H9 (cell line): ENCODE measurements around the gene HOXA4. TPM values are rescaled to one million over a fixed set of nuclear protein-coding genes. Genes with fewer than 3 reads are reported as not detected.

Source experiments
- DNase-seq: peaks from one replicate; pipeline ENCODE4 v3.0.0-alpha.2; 2017
- H2AFZ ChIP-seq: one replicate; pipeline ENCODE4 v1.6.1; 2013; ENCODE audit warnings: mild to moderate bottlenecking, low read length, control low read depth, moderate library complexity
- H2AK5ac ChIP-seq: 2 replicates; pipeline ENCODE4 v1.6.1; 2013; ENCODE audit warnings: low read length, control low read depth, mixed read lengths; ENCODE audit not compliant: insufficient read length
- H2BK120ac ChIP-seq: one replicate; pipeline ENCODE4 v1.6.1; 2013; ENCODE audit warnings: low read depth, mild to moderate bottlenecking, low read length, control low read depth, inconsistent platforms; ENCODE audit not compliant: poor library complexity, severe bottlenecking
- H2BK12ac ChIP-seq: 2 replicates; pipeline ENCODE4 v1.6.1; 2013; ENCODE audit warnings: low read length, control low read depth, mixed read lengths, low read depth; ENCODE audit not compliant: insufficient read length
- H2BK15ac ChIP-seq: 2 replicates; pipeline ENCODE4 v1.6.1; 2013; ENCODE audit warnings: low read depth, low read length, control low read depth
- H2BK20ac ChIP-seq: one replicate; pipeline ENCODE4 v1.6.1; 2013; ENCODE audit warnings: low read depth, mild to moderate bottlenecking, low read length, control low read depth, inconsistent platforms; ENCODE audit not compliant: poor library complexity, severe bottlenecking
- H2BK5ac ChIP-seq: 2 replicates; pipeline ENCODE4 v1.6.1; 2013; ENCODE audit warnings: low read length, control low read depth, mixed read lengths; ENCODE audit not compliant: insufficient read length
- H3K14ac ChIP-seq: 2 replicates; pipeline ENCODE4 v1.6.1; 2013; ENCODE audit warnings: low read length, control low read depth; ENCODE audit not compliant: insufficient read depth
- H3K18ac ChIP-seq: 2 replicates; pipeline ENCODE4 v1.6.1; 2013; ENCODE audit warnings: low read depth, mild to moderate bottlenecking, mixed read lengths, low read length, control low read depth; ENCODE audit not compliant: insufficient read length
- H3K23ac ChIP-seq: 2 replicates; pipeline ENCODE4 v1.6.1; 2013; ENCODE audit warnings: low read length, control low read depth, mixed read lengths, low read depth; ENCODE audit not compliant: insufficient read length
- H3K23me2 ChIP-seq: 2 replicates; pipeline ENCODE4 v1.6.1; 2013; ENCODE audit warnings: low read depth, mild to moderate bottlenecking, mixed read lengths, low read length, control low read depth; ENCODE audit not compliant: insufficient read length, poor library complexity, severe bottlenecking
- H3K27ac ChIP-seq: 2 replicates; pipeline ENCODE4 v1.5.1; 2013; ENCODE audit warnings: low read length, control low read depth, mixed read lengths, low read depth; ENCODE audit not compliant: insufficient read length
- H3K27me3 ChIP-seq: 2 replicates; pipeline ENCODE4 v1.6.1; 2013; ENCODE audit warnings: low read length, control low read depth, inconsistent platforms; ENCODE audit not compliant: insufficient read depth
- H3K4ac ChIP-seq: 2 replicates; pipeline ENCODE4 v1.6.1; 2013; ENCODE audit warnings: low read depth, mild to moderate bottlenecking, control low read depth, inconsistent platforms, low read length, moderate library complexity
- H3K4me1 ChIP-seq: 2 replicates; pipeline ENCODE4 v1.6.1; 2013; ENCODE audit warnings: low read length, control low read depth, inconsistent platforms; ENCODE audit not compliant: insufficient read depth
- H3K4me2 ChIP-seq: 2 replicates; pipeline ENCODE4 v1.6.1; 2013; ENCODE audit warnings: low read length, control low read depth, mixed read lengths; ENCODE audit not compliant: insufficient read length, insufficient read depth
- H3K56ac ChIP-seq: 2 replicates; pipeline ENCODE4 v1.6.1; 2013; ENCODE audit warnings: low read depth, mild to moderate bottlenecking, mixed read lengths, low read length, control low read depth; ENCODE audit not compliant: insufficient read length
- H3K79me1 ChIP-seq: 2 replicates; pipeline ENCODE4 v1.6.1; 2013; ENCODE audit warnings: low read depth, mild to moderate bottlenecking, moderate library complexity, low read length, control low read depth, inconsistent platforms; ENCODE audit not compliant: insufficient read depth, poor library complexity, severe bottlenecking
- H3K79me2 ChIP-seq: 2 replicates; pipeline ENCODE4 v1.6.1; 2013; ENCODE audit warnings: low read length, control low read depth, inconsistent platforms; ENCODE audit not compliant: insufficient read depth
- H3K9ac ChIP-seq: 2 replicates; pipeline ENCODE4 v1.6.1; 2013; ENCODE audit warnings: low read length, control low read depth, mixed read lengths; ENCODE audit not compliant: insufficient read length; ENCODE audit errors: extremely low read depth
- H3K9me3 ChIP-seq: one replicate; pipeline ENCODE4 v1.6.1; 2013; ENCODE audit warnings: low read depth, low read length, inconsistent platforms; ENCODE audit not compliant: control insufficient read depth
- H3T11ph ChIP-seq: one replicate; pipeline ENCODE4 v1.6.1; 2013; ENCODE audit warnings: mild to moderate bottlenecking, low read length, control low read depth, inconsistent platforms
- H4K20me1 ChIP-seq: one replicate; pipeline ENCODE4 v1.6.1; 2013; ENCODE audit not compliant: control insufficient read depth, insufficient read length, insufficient read depth
- H4K5ac ChIP-seq: 2 replicates; pipeline ENCODE4 v1.6.1; 2013; ENCODE audit warnings: low read depth, mild to moderate bottlenecking, mixed read lengths, low read length, control low read depth; ENCODE audit not compliant: insufficient read length
- H4K8ac ChIP-seq: replicated peaks from 2 replicates; pipeline ENCODE4 v1.6.1; 2013; ENCODE audit warnings: low read length, control low read depth, mixed read lengths, low read depth; ENCODE audit not compliant: insufficient read length
- H4K91ac ChIP-seq: 2 replicates; pipeline ENCODE4 v1.6.1; 2013; ENCODE audit warnings: low read depth, mild to moderate bottlenecking, moderate library complexity, mixed read lengths, low read length, control low read depth; ENCODE audit not compliant: insufficient read length
- H3K27ac Mint-ChIP-seq, 3 experiments: 2 replicates in 2 of 3; 3 replicates in 1 of 3; pipeline ENCODE4 v1.8.0; 2020 to 2021; ENCODE audit warnings: mixed read lengths in 3 of 3, mild to moderate bottlenecking in 1 of 3, moderate library complexity in 1 of 3
- H3K27me3 Mint-ChIP-seq: 2 replicates; pipeline ENCODE4 v1.8.0; 2021; ENCODE audit warnings: low read depth, mild to moderate bottlenecking, moderate library complexity, mixed read lengths
- H3K36me3 Mint-ChIP-seq, 3 experiments: 2 replicates in 2 of 3; 3 replicates in 1 of 3; pipeline ENCODE4 v1.8.0; 2020 to 2021; ENCODE audit warnings: low read depth in 3 of 3, mixed read lengths in 3 of 3; ENCODE audit not compliant: insufficient read depth in 1 of 3
- H3K4me1 Mint-ChIP-seq, 2 experiments: 2 replicates each; pipeline ENCODE4 v1.8.0; 2020; ENCODE audit warnings: mixed read lengths in 2 of 2
- H3K4me3 Mint-ChIP-seq, 2 experiments: 2 replicates in 1 of 2; 3 replicates in 1 of 2; pipeline ENCODE4 v1.8.0; 2020 to 2021; ENCODE audit warnings: mild to moderate bottlenecking in 2 of 2, mixed read lengths in 2 of 2, moderate library complexity in 1 of 2
- H3K9me3 Mint-ChIP-seq, 2 experiments: 2 replicates in 1 of 2; 3 replicates in 1 of 2; pipeline ENCODE4 v1.8.0; 2020; ENCODE audit warnings: mild to moderate bottlenecking in 2 of 2, mixed read lengths in 2 of 2, moderate library complexity in 1 of 2
- WGBS: extraction: QIAGEN DNeasy Blood & Tissue Kit; methylation state at CpG from one replicate; pipeline ENCODE4 v1.1.7; 2013; ENCODE audit warnings: missing lambda C conversion rate, low lambda C conversion rate, mixed read lengths; ENCODE audit not compliant: insufficient read length; ENCODE audit errors: extremely low coverage; 5-methylcytosine and 5-hydroxymethylcytosine counted together
- total RNA-seq: library from RNA; stranded (reverse); gene quantifications from 2 replicates; pipeline ENCODE4 v1.2.1, GENCODE V29; 2021
- TF ChIP-seq, protein P1 (sequence below): fragments of 200-600 bp; sonication (generic); conservative IDR thresholded peaks from 3 replicates; pipeline ENCODE4 v1.8.0; 2021; ENCODE audit warnings: antibody characterized with exemption, mild to moderate bottlenecking

Gene HOXA4
- total RNA-seq, 1 experiment from 2014 or later = not detected

DNA sequence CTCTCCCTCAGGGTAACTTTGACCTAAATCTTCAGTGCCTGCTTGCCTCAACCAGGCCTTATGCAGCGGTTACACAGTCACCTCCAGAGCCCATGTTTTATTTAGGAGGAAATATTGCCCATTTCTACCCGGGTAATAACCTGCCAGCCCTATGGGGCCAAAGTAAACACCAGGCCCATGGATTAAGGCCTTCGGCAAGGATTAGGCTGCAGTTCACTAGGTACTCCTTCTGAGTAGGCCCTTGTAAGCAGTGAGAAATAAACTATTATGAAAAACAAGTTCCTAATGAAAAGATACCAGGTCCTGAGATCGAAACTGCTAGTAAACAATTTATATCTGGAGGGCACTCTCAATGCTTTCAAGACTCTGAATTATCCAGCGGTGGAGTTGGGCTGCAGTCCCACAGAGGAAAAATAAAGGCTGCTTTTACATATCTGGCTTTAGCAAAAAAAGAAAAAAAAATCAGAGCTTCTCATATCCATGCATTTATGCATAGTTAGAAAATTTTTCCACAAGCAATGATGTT is 47.3 kb upstream of the HOXA4 start:
- H3K9ac ChIP-seq = no peak overlapping the region
- no peaks in the 10 kb centered on the region for H4K20me1 ChIP-seq
- Mint-ChIP-seq H3K9me3 (peaks cover 2 to 14% of the 10 kb centered on the region in 2 experiments; a peak in 1 of 5 replicates), H3K27ac (no peak overlapping the region), H3K4me1 (peaks cover 3 to 12% of the 10 kb centered on the region in 2 experiments), H3K36me3 (no peaks in the 10 kb centered on the region; a peak in 2 of 7 replicates), H3K4me3 (no peak overlapping the region), H3K27me3 (peaks cover 98% of the 10 kb centered on the region)
- H3K79me2 ChIP-seq = no peaks in the 10 kb centered on the region
- H2BK20ac ChIP-seq = no peak overlapping the region
- no peaks in the 10 kb centered on the region for H3K4me1 ChIP-seq
- TF ChIP-seq, protein P1, sequence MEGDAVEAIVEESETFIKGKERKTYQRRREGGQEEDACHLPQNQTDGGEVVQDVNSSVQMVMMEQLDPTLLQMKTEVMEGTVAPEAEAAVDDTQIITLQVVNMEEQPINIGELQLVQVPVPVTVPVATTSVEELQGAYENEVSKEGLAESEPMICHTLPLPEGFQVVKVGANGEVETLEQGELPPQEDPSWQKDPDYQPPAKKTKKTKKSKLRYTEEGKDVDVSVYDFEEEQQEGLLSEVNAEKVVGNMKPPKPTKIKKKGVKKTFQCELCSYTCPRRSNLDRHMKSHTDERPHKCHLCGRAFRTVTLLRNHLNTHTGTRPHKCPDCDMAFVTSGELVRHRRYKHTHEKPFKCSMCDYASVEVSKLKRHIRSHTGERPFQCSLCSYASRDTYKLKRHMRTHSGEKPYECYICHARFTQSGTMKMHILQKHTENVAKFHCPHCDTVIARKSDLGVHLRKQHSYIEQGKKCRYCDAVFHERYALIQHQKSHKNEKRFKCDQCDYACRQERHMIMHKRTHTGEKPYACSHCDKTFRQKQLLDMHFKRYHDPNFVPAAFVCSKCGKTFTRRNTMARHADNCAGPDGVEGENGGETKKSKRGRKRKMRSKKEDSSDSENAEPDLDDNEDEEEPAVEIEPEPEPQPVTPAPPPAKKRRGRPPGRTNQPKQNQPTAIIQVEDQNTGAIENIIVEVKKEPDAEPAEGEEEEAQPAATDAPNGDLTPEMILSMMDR = no peak
- no peak overlapping the region for H2AK5ac ChIP-seq
- no peak overlapping the region for H3K27ac ChIP-seq
- no peak overlapping the region for H2BK120ac ChIP-seq
- H2BK12ac ChIP-seq = no peak overlapping the region
- no peak overlapping the region for H4K8ac ChIP-seq
- H3K27me3 ChIP-seq = peaks cover 98% of the 10 kb centered on the region
- H2AFZ ChIP-seq = no peak overlapping the region
- H3K23ac ChIP-seq = no peak overlapping the region
- H4K5ac ChIP-seq = no peak overlapping the region
- H3K4me2 ChIP-seq = no peak overlapping the region
- no CpG with 5 or more reads among the region's 5 CpGs for WGBS
- no peak overlapping the region for H3T11ph ChIP-seq
- H3K56ac ChIP-seq = no peak overlapping the region
- no peak overlapping the region for H3K14ac ChIP-seq
- no peaks in the 10 kb centered on the region for H3K79me1 ChIP-seq
- H3K4ac ChIP-seq = no peak overlapping the region
- no peak overlapping the region for H2BK15ac ChIP-seq
- H3K9me3 ChIP-seq = no peaks in the 10 kb centered on the region
- no peak overlapping the region for H2BK5ac ChIP-seq
- no peak overlapping the region for H3K18ac ChIP-seq
- no peaks in the 10 kb centered on the region for H3K23me2 ChIP-seq
- DNase-seq = no peak
- H4K91ac ChIP-seq = no peak overlapping the region
